OCI-LY3 (cell line): Measurements from ENCODE around the gene CEACAM19.

Source experiments
- CTCF ChIP-seq: fragments of 200-600, 300-600 bp; sonication (generic); IDR thresholded peaks from 2 replicates; pipeline ENCODE4 v1.5.1; 2014; ENCODE audit warnings: antibody characterized with exemption, low read length, low read depth
- EZH2phosphoT487 ChIP-seq: fragments of 200-600 bp; shearing (Covaris generic); IDR thresholded peaks from 2 replicates; pipeline ENCODE4 v1.6.1; 2018; ENCODE audit warnings: antibody characterized with exemption, mixed run types, low read depth

GRCh38 chr19:44637390-44637764, 33.9 kb upstream of the CEACAM19 start:
- TF ChIP-seq CTCF (no peak), EZH2phosphoT487 (no peak)
